Hypothalamus (tissue), 51 donors: ENCODE data around the gene VWC2L.

ENCODE experiments used
- DNase-seq, 51 donors: peaks; one replicate each; lab custom pipeline; 2025; lab: John Stamatoyannopoulos, UW

Gene VWC2L

GRCh38 chr2:214465363-214466146 is 54.7 kb downstream of the VWC2L start:
- no peak for DNase-seq

- DNase-seq, result no peak
These were observed 58.9 kb downstream of the VWC2L start for GRCh38 chr2:214469728-214470127.

GRCh38 chr2:214471382-214471781 is 60.5 kb downstream of the VWC2L start:
- DNase-seq, result no peak

- DNase-seq, result no peak
These were observed 61.1 kb downstream of the VWC2L start for GRCh38 chr2:214471990-214472389.

- no peak for DNase-seq
These were observed 66.5 kb downstream of the VWC2L start for GRCh38 chr2:214477305-214477704.

- DNase-seq, result peak in 7 of 51 donors; percentile 2 to 52 (median 5)
These were observed 70.3 kb downstream of the VWC2L start for GRCh38 chr2:214481204-214481603.

- peak in 16 of 51 donors; percentile 1 to 41 (median 8) for DNase-seq
These were observed 71.9 kb downstream of the VWC2L start for GRCh38 chr2:214482728-214483127.

GRCh38 chr2:214484239-214484638 is 73.4 kb downstream of the VWC2L start:
- DNase-seq, result peak in 2 of 51 donors; percentile 1 to 3

GRCh38 chr2:214484701-214485100 is 73.8 kb downstream of the VWC2L start:
- no peak for DNase-seq

GRCh38 chr2:214489181-214489580 is 78.3 kb downstream of the VWC2L start:
- DNase-seq, result no peak

- DNase-seq, result no peak
These were observed 78.8 kb downstream of the VWC2L start for GRCh38 chr2:214489702-214490101.

- no peak for DNase-seq
These were observed 81.3 kb downstream of the VWC2L start for GRCh38 chr2:214492152-214492551.

GRCh38 chr2:214492608-214493007 is 81.8 kb downstream of the VWC2L start:
- DNase-seq, result no peak

GRCh38 chr2:214497489-214497888 is 86.6 kb downstream of the VWC2L start:
- no peak for DNase-seq

GRCh38 chr2:214503568-214503967 is 92.7 kb downstream of the VWC2L start:
- DNase-seq, result no peak

GRCh38 chr2:214504599-214505376 is 93.9 kb downstream of the VWC2L start:
- no peak for DNase-seq

- no peak for DNase-seq
These were observed 96.2 kb downstream of the VWC2L start for GRCh38 chr2:214507032-214507431.

GRCh38 chr2:214514704-214515103 is 103.8 kb downstream of the VWC2L start:
- DNase-seq, result no peak

- DNase-seq, result no peak
These were observed 104.3 kb downstream of the VWC2L start for GRCh38 chr2:214515111-214515510.

GRCh38 chr2:214519258-214519818 is 108.5 kb downstream of the VWC2L start:
- DNase-seq, result no peak

- no peak for DNase-seq
These were observed 118.2 kb downstream of the VWC2L start for GRCh38 chr2:214529021-214529420.

- no peak for DNase-seq
These were observed 118.7 kb downstream of the VWC2L start for GRCh38 chr2:214529514-214529913.
